RWPE2 (cell line): ENCODE results near the gene EP400.

ENCODE experiments used
- ATAC-seq: fragments of 200-7000 bp; cut with Tn5 transposase; 3 replicates; pipeline ENCODE4 v1.9.1; 2021; ENCODE audit warnings: low read depth
- DNase-seq: peaks from one replicate; pipeline ENCODE4 v3.0.0-alpha.2; 2020; ENCODE audit warnings: low spot score
- H3K27ac ChIP-seq: fragments of 450-650 bp; 2 replicates; pipeline ENCODE4 v1.5.1; 2017; ENCODE audit warnings: mild to moderate bottlenecking; ENCODE audit not compliant: poor library complexity, severe bottlenecking
- H3K27me3 ChIP-seq: fragments of 250-450 bp; sonication (Bioruptor Pico); 2 replicates; pipeline ENCODE4 v1.5.1; 2021; ENCODE audit warnings: mild to moderate bottlenecking, moderate library complexity; ENCODE audit not compliant: insufficient read depth, poor library complexity, severe bottlenecking
- H3K36me3 ChIP-seq: fragments of 250-450 bp; sonication (Bioruptor Pico); 2 replicates; pipeline ENCODE4 v1.5.1; 2020; ENCODE audit warnings: low read depth, mild to moderate bottlenecking, moderate library complexity
- H3K4me1 ChIP-seq: fragments of 250-450 bp; sonication (Bioruptor Pico); 2 replicates; pipeline ENCODE4 v1.5.1; 2021; ENCODE audit warnings: mild to moderate bottlenecking, moderate library complexity; ENCODE audit not compliant: insufficient read depth, poor library complexity, severe bottlenecking
- H3K4me3 ChIP-seq: fragments of 250-450 bp; sonication (Bioruptor Pico); 2 replicates; pipeline ENCODE4 v1.5.1; 2021; ENCODE audit warnings: mild to moderate bottlenecking, moderate library complexity; ENCODE audit not compliant: severe bottlenecking
- H3K9me3 ChIP-seq: fragments of 250-450 bp; sonication (Bioruptor Pico); 2 replicates; pipeline ENCODE4 v1.5.1; 2021; ENCODE audit warnings: mild to moderate bottlenecking, moderate library complexity; ENCODE audit not compliant: severe bottlenecking
- CTCF ChIP-seq: fragments of 450-650 bp; IDR thresholded peaks from one replicate; pipeline ENCODE4 v1.5.1; 2017; ENCODE audit warnings: mild to moderate bottlenecking, moderate library complexity; ENCODE audit not compliant: poor library complexity, severe bottlenecking

The EP400 gene

GRCh38 chr12:132065203-132065602 lies 115.5 kb downstream of the EP400 start:
- peaks cover 38% of the 10 kb centered on the region for H3K36me3 ChIP-seq
- TF ChIP-seq CTCF = no peak
- ATAC-seq (no peak), DNase-seq (no peak)
- H3K27ac ChIP-seq = no peak overlapping the region
- no peaks in the 10 kb centered on the region for H3K9me3 ChIP-seq
- no peak overlapping the region for H3K4me3 ChIP-seq
- no peaks in the 10 kb centered on the region for H3K27me3 ChIP-seq
- no peaks in the 10 kb centered on the region for H3K4me1 ChIP-seq

GRCh38 chr12:132065609-132066344 lies 116.0 kb downstream of the EP400 start:
- Histone ChIP-seq H3K4me1 (no peaks in the 10 kb centered on the region), H3K27ac (no peak overlapping the region), H3K36me3 (peaks cover 43% of the 10 kb centered on the region), H3K9me3 (no peaks in the 10 kb centered on the region), H3K27me3 (no peaks in the 10 kb centered on the region), H3K4me3 (no peak overlapping the region)
- DNase-seq (no peak), ATAC-seq (no peak)
- no peak for TF ChIP-seq CTCF

- Histone ChIP-seq H3K27ac (no peak overlapping the region), H3K4me1 (no peaks in the 10 kb centered on the region), H3K4me3 (no peak overlapping the region), H3K27me3 (no peaks in the 10 kb centered on the region), H3K9me3 (no peaks in the 10 kb centered on the region), H3K36me3 (peaks cover 45% of the 10 kb centered on the region)
- DNase-seq (no peak), ATAC-seq (no peak)
- TF ChIP-seq CTCF = no peak
Observed at GRCh38 chr12:132066345-132066685, 116.6 kb downstream of the EP400 start.

- H3K9me3 ChIP-seq = no peaks in the 10 kb centered on the region
- H3K27me3 ChIP-seq = no peaks in the 10 kb centered on the region
- ATAC-seq = no peak
- H3K4me3 ChIP-seq = no peak overlapping the region
- H3K27ac ChIP-seq = no peak overlapping the region
- H3K36me3 ChIP-seq = peaks cover 45% of the 10 kb centered on the region
- no peaks in the 10 kb centered on the region for H3K4me1 ChIP-seq
- DNase-seq = no peak
- TF ChIP-seq CTCF = no peak
Observed at GRCh38 chr12:132066749-132067148, 117.0 kb downstream of the EP400 start.

- TF ChIP-seq CTCF = no peak
- ATAC-seq (no peak), DNase-seq (no peak)
- no peak overlapping the region for H3K27ac ChIP-seq
- H3K9me3 ChIP-seq = no peaks in the 10 kb centered on the region
- no peaks in the 10 kb centered on the region for H3K4me1 ChIP-seq
- no peaks in the 10 kb centered on the region for H3K27me3 ChIP-seq
- H3K36me3 ChIP-seq = peaks cover 47% of the 10 kb centered on the region
- no peak overlapping the region for H3K4me3 ChIP-seq
Observed at GRCh38 chr12:132067182-132067581, 117.4 kb downstream of the EP400 start.
